H1 (cell line): Measurements from ENCODE around the gene RNF225. TPM values are rescaled to one million over a fixed set of nuclear protein-coding genes. Genes with fewer than 3 reads are reported as not detected.

Experiments used
- CTCF ChIA-PET: fragments of 300-600 bp; sonication (Branson Sonifier 250); formaldehyde crosslinking; loops from one replicate; lab custom pipeline; 2021; ENCODE audit not compliant: partially characterized antibody; lab: Charles Lee
- POLR2A ChIA-PET: fragments of 300-600 bp; sonication (Branson Sonifier 250); formaldehyde crosslinking; loops from one replicate; lab custom pipeline; 2021; ENCODE audit warnings: inconsistent platforms; ENCODE audit not compliant: partially characterized antibody; lab: Charles Lee
- DNase-seq, 2 experiments: peaks; one replicate each; pipeline versions ENCODE4 v3.0.0 to v3.0.0-alpha.2; 2010 to 2022; ENCODE audit warnings: low spot score in 2 of 2, low read depth in 1 of 2, mixed read lengths in 1 of 2
- FAIRE-seq: peaks from 2 replicates; lab custom pipeline; 2011; peaks lifted over from hg19 to GRCh38; lab: Jason Lieb, UNC
- H2AFZ ChIP-seq: 2 replicates; pipeline ENCODE4 v1.8.1; 2012; ENCODE audit warnings: low read length, inconsistent platforms
- H2AK5ac ChIP-seq: 2 replicates; pipeline ENCODE4 v1.6.1; 2013; ENCODE audit warnings: low read depth, low read length
- H2BK120ac ChIP-seq: replicated peaks from 2 replicates; pipeline ENCODE3; 2013; ENCODE audit warnings: low read depth, low read length, inconsistent platforms
- H2BK12ac ChIP-seq: 2 replicates; pipeline ENCODE4 v1.6.1; 2013; ENCODE audit warnings: low read depth, low read length
- H2BK15ac ChIP-seq: 2 replicates; pipeline ENCODE4 v1.6.1; 2013; ENCODE audit warnings: low read length
- H2BK20ac ChIP-seq: 2 replicates; pipeline ENCODE4 v1.6.1; 2013; ENCODE audit warnings: low read length
- H2BK5ac ChIP-seq: 2 replicates; pipeline ENCODE4 v1.6.1; 2013; ENCODE audit warnings: low read depth, low read length
- H3K14ac ChIP-seq: 2 replicates; pipeline ENCODE4 v1.6.1; 2013; ENCODE audit warnings: inconsistent platforms; ENCODE audit not compliant: insufficient read length
- H3K18ac ChIP-seq: 2 replicates; pipeline ENCODE4 v1.6.1; 2013; ENCODE audit warnings: low read length; ENCODE audit errors: extremely low read depth
- H3K23ac ChIP-seq: 2 replicates; pipeline ENCODE4 v1.6.1; 2013; ENCODE audit warnings: inconsistent platforms; ENCODE audit not compliant: insufficient read length
- H3K23me2 ChIP-seq: 2 replicates; pipeline ENCODE4 v1.6.1; 2013; ENCODE audit warnings: low read depth, low read length
- H3K27ac ChIP-seq: 2 replicates; pipeline ENCODE4 v1.6.1; 2011; ENCODE audit warnings: low read depth, low read length, inconsistent platforms
- H3K27me3 ChIP-seq, 4 experiments: replicated peaks in 1 of 4; 1 replicate in 1 of 4; 2 replicates in 3 of 4; pipeline versions ENCODE4 v1.6.1 to v1.8.1; 2011 to 2013; ENCODE audit warnings: low read length in 3 of 4, mild to moderate bottlenecking in 3 of 4, inconsistent platforms in 2 of 4, mixed read lengths in 2 of 4, moderate library complexity in 1 of 4; ENCODE audit not compliant: control insufficient read depth in 3 of 4, insufficient read depth in 3 of 4; ENCODE audit errors: extremely low read depth in 1 of 4
- H3K36me3 ChIP-seq, 4 experiments: 2 replicates each; pipeline versions ENCODE4 v1.6.1 to v1.8.1; 2011 to 2013; ENCODE audit warnings: mild to moderate bottlenecking in 4 of 4, low read length in 3 of 4, moderate library complexity in 2 of 4, control low read depth in 1 of 4, inconsistent platforms in 1 of 4; ENCODE audit not compliant: insufficient read depth in 4 of 4, control insufficient read depth in 2 of 4
- H3K4ac ChIP-seq: replicated peaks from 2 replicates; pipeline ENCODE3; 2013; ENCODE audit warnings: low read length, low read depth, mixed read lengths, inconsistent platforms; ENCODE audit not compliant: insufficient read length
- H3K4me1 ChIP-seq, 4 experiments: replicated peaks in 1 of 4; 1 replicate in 1 of 4; 2 replicates in 3 of 4; pipeline versions ENCODE4 v1.6.1 to v1.8.1; 2011 to 2013; ENCODE audit warnings: low read length in 3 of 4, inconsistent platforms in 2 of 4, mixed read lengths in 1 of 4; ENCODE audit not compliant: insufficient read depth in 4 of 4, control insufficient read depth in 3 of 4
- H3K4me2 ChIP-seq, 2 experiments: 2 replicates each; pipeline versions ENCODE4 v1.6.1 to v1.8.1; 2011 to 2013; ENCODE audit warnings: low read depth in 2 of 2, low read length in 2 of 2, control low read depth in 1 of 2, inconsistent platforms in 1 of 2, mild to moderate bottlenecking in 1 of 2; ENCODE audit not compliant: insufficient read depth in 1 of 2
- H3K4me3 ChIP-seq, 4 experiments: fragments of 200-600, 300-600 bp in 1 of 4; sonication (generic), shearing (Covaris generic), sonication (Bioruptor Twin) in 1 of 4; 2 replicates each; pipeline versions ENCODE4 v1.5.1 to v1.8.1; 2011 to 2016; ENCODE audit warnings: low read length in 4 of 4, low read depth in 3 of 4, control low read depth in 2 of 4, inconsistent platforms in 2 of 4, mild to moderate bottlenecking in 2 of 4, mixed read lengths in 1 of 4, moderate library complexity in 1 of 4; ENCODE audit not compliant: insufficient read depth in 2 of 4; ENCODE audit errors: extremely low read depth in 1 of 4
- H3K56ac ChIP-seq: replicated peaks from 2 replicates; pipeline ENCODE3; 2013; ENCODE audit warnings: low read depth, mild to moderate bottlenecking, mixed read lengths, low read length, inconsistent platforms; ENCODE audit not compliant: insufficient read length
- H3K79me1 ChIP-seq: 2 replicates; pipeline ENCODE4 v1.6.1; 2013; ENCODE audit warnings: low read depth, low read length, control low read depth
- H3K79me2 ChIP-seq, 2 experiments: 2 replicates each; pipeline versions ENCODE4 v1.6.1 to v1.8.1; 2012 to 2013; ENCODE audit warnings: low read length in 2 of 2, mild to moderate bottlenecking in 2 of 2, inconsistent platforms in 1 of 2; ENCODE audit not compliant: insufficient read depth in 2 of 2, control insufficient read depth in 1 of 2
- H3K9ac ChIP-seq, 4 experiments: replicated peaks in 1 of 4; 1 replicate in 1 of 4; 2 replicates in 3 of 4; pipeline versions ENCODE4 v1.6.1 to v1.8.1; 2011 to 2013; ENCODE audit warnings: low read depth in 3 of 4, low read length in 3 of 4, control low read depth in 2 of 4, mild to moderate bottlenecking in 2 of 4, moderate library complexity in 2 of 4, inconsistent platforms in 1 of 4; ENCODE audit errors: extremely low read depth in 1 of 4
- H3K9me3 ChIP-seq, 2 experiments: 2 replicates each; pipeline versions ENCODE4 v1.6.1 to v1.8.1; 2012 to 2013; ENCODE audit warnings: mild to moderate bottlenecking in 2 of 2, moderate library complexity in 2 of 2, control low read depth in 1 of 2, inconsistent platforms in 1 of 2, low read depth in 1 of 2, low read length in 1 of 2, mixed read lengths in 1 of 2; ENCODE audit not compliant: insufficient read depth in 2 of 2
- H4K20me1 ChIP-seq, 2 experiments: replicated peaks in 1 of 2; 2 replicates each; pipeline versions ENCODE3 to v1.8.1; 2011 to 2013; ENCODE audit warnings: inconsistent platforms in 2 of 2, low read length in 2 of 2, mild to moderate bottlenecking in 1 of 2; ENCODE audit not compliant: insufficient read depth in 2 of 2, control insufficient read depth in 1 of 2
- H4K5ac ChIP-seq: 2 replicates; pipeline ENCODE4 v1.6.1; 2013; ENCODE audit warnings: low read length, low read depth, mixed read lengths, inconsistent platforms; ENCODE audit not compliant: insufficient read length
- H4K8ac ChIP-seq: 2 replicates; pipeline ENCODE4 v1.8.0; 2013; ENCODE audit warnings: mild to moderate bottlenecking, moderate library complexity, low read length, inconsistent platforms; ENCODE audit not compliant: insufficient read depth; ENCODE audit errors: extremely low read depth
- H4K91ac ChIP-seq: replicated peaks from 2 replicates; pipeline ENCODE3; 2013; ENCODE audit warnings: low read length, mixed read lengths, inconsistent platforms; ENCODE audit not compliant: insufficient read length
- EGR1 ChIP-seq: IDR thresholded peaks from 2 replicates; pipeline ENCODE4 v1.6.1; 2011; ENCODE audit warnings: low read depth, low read length, borderline replicate concordance
- NANOG ChIP-seq: IDR thresholded peaks from 2 replicates; pipeline ENCODE4 v1.6.1; 2011; ENCODE audit warnings: low read length, low read depth, mild to moderate bottlenecking, inconsistent platforms; ENCODE audit not compliant: insufficient read depth, poor library complexity, severe bottlenecking
- POLR2A ChIP-seq, 2 experiments: IDR thresholded peaks; 1 replicate in 1 of 2; 2 replicates in 1 of 2; pipeline ENCODE4 v1.6.1; 2011; ENCODE audit warnings: low read depth in 2 of 2, low read length in 2 of 2, mild to moderate bottlenecking in 2 of 2; ENCODE audit errors: control extremely low read depth in 1 of 2
- POU5F1 ChIP-seq: IDR thresholded peaks from 2 replicates; pipeline ENCODE4 v1.6.1; 2011; ENCODE audit warnings: low read depth, mild to moderate bottlenecking, low read length, moderate library complexity
- RAD21 ChIP-seq, 2 experiments: IDR thresholded peaks in 1 of 2; conservative IDR thresholded peaks in 1 of 2; 2 replicates each; pipeline ENCODE4 v1.6.1; 2011; ENCODE audit warnings: low read depth in 2 of 2, low read length in 2 of 2, improper control_type of control experiment in 1 of 2, inconsistent platforms in 1 of 2, mild to moderate bottlenecking in 1 of 2, moderate library complexity in 1 of 2
- RFX5 ChIP-seq: IDR thresholded peaks from 2 replicates; pipeline ENCODE4 v1.6.1; 2011; ENCODE audit warnings: low read depth, low read length, improper control_type of control experiment, borderline replicate concordance
- RXRA ChIP-seq: IDR thresholded peaks from 2 replicates; pipeline ENCODE4 v1.6.1; 2011; ENCODE audit warnings: low read depth, mild to moderate bottlenecking, low read length, moderate library complexity; ENCODE audit not compliant: insufficient read depth
- SIN3A ChIP-seq, 2 experiments: IDR thresholded peaks in 1 of 2; conservative IDR thresholded peaks in 1 of 2; 2 replicates each; pipeline ENCODE4 v1.6.1; 2011 to 2012; ENCODE audit warnings: low read length in 2 of 2, improper control_type of control experiment in 1 of 2, low read depth in 1 of 2, mild to moderate bottlenecking in 1 of 2
- SP1 ChIP-seq: IDR thresholded peaks from 2 replicates; pipeline ENCODE4 v1.6.1; 2011; ENCODE audit warnings: low read depth, low read length
- TAF7 ChIP-seq: optimal IDR thresholded peaks from 2 replicates; pipeline ENCODE3; 2011; ENCODE audit warnings: low read depth, mild to moderate bottlenecking, inconsistent platforms, low read length, moderate library complexity, borderline replicate concordance
- polyA plus RNA-seq, 7 experiments: library from polyadenylated mRNA; depleted of rRNA in 3 of 7; stranded (reverse) in 5 of 7; unstranded in 2 of 7; fragments of >200 nt in 5 of 7; fragments of 200-250 nt in 2 of 7; gene quantifications; 1 replicate in 5 of 7; 2 replicates in 1 of 7; 4 replicates in 1 of 7; pipeline versions ENCODE4 v1.2.1 to v1.2.3, GENCODE V29; 2011 to 2013; ENCODE audit warnings: missing spikeins in 2 of 7, mixed read lengths in 2 of 7
- total RNA-seq: library from RNA; stranded (reverse); fragmentation: NEBNext Ultra II Directional; extraction: Animal tissue kit (Norgen Biotek cat#: 25700); gene quantifications from 2 replicates; pipeline ENCODE4 v1.2.1, GENCODE V29; 2021

RNF225 gene
- total and polyA plus RNA-seq, 2 of the 8 experiments (the other 6 are each of a cell fraction or from before 2014, with no cell fraction given) = 0.17 to 1.0 TPM

DNA sequence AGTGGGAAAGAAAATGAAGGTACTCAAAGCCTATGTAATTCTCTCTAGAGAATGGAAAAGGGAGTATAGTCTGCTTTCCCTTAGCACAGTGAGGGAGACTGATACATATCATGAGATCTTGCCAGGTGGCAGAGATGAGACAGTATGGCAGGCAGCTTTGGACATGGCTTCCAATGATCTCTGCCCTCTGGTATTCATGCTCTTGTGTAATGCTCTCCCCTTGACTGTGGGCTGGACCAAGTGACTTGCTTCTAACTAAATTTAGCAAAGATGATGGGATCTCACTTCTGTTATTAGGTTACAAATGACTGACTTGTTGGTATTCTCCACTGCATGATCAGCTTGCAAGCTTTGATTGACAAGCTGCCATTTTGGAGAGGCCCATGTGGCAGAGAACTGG, 34.3 kb downstream of the RNF225 start:
- no peak overlapping the region for H2BK120ac ChIP-seq
- H3K27ac ChIP-seq = no peak overlapping the region
- no peak overlapping the region for H3K4me3 ChIP-seq
- no peaks in the 10 kb centered on the region for H4K20me1 ChIP-seq
- no peak overlapping the region for H3K14ac ChIP-seq
- no peak overlapping the region for H2AK5ac ChIP-seq
- no peak overlapping the region for H3K18ac ChIP-seq
- no peak overlapping the region for H3K9ac ChIP-seq
- H3K36me3 ChIP-seq = peaks cover 6 to 34% (median 21%) of the 10 kb centered on the region in 4 experiments; a peak in 7 of 8 replicates
- H2BK5ac ChIP-seq = no peak overlapping the region
- H3K9me3 ChIP-seq = peaks cover 78 to 88% of the 10 kb centered on the region in 2 experiments
- CTCF ChIA-PET = interaction anchor here (1.0 to 1.4 kb wide), 2 partner anchors 38 to 151 kb away, joined by 3 read pairs; no protein-coding TSS in a partner anchor
- POLR2A ChIA-PET = interaction anchor here (0.8 to 1.7 kb wide), 2 partner anchors 17 to 34 kb away, joined by 3 read pairs; partner anchors contain the start of gene RNF225
- H3K4me1 ChIP-seq = no peaks in the 10 kb centered on the region
- H4K8ac ChIP-seq = no peak overlapping the region
- no peaks in the 10 kb centered on the region for H3K23me2 ChIP-seq
- H3K4me2 ChIP-seq = no peak overlapping the region
- TF ChIP-seq RXRA (no peak), TAF7 (no peak), RFX5 (no peak), SP1 (no peak), EGR1 (no peak), SIN3A (conservative IDR thresholded peaks at IDR 0.05 in 1 of 2, IDR thresholded peaks at IDR 0.05 in 1 of 2; ENCODE audit: low read depth in 1 of 2, low read length in 2 of 2) (no peak), POLR2A (IDR thresholded peaks at IDR 0.05; ENCODE audit: control extremely low read depth in 1 of 2, low read depth in 2 of 2, low read length in 2 of 2) (no peak), POU5F1 (no peak), RAD21 (IDR thresholded peaks at IDR 0.05 in 1 of 2, conservative IDR thresholded peaks at IDR 0.05 in 1 of 2; ENCODE audit: low read depth in 2 of 2, low read length in 2 of 2) (no peak), NANOG (no peak)
- no peak overlapping the region for H4K91ac ChIP-seq
- no peaks in the 10 kb centered on the region; a peak in 1 of 4 replicates for H3K79me2 ChIP-seq
- H3K27me3 ChIP-seq = no peaks in the 10 kb centered on the region
- H2BK15ac ChIP-seq = no peak overlapping the region
- no peak overlapping the region for H2BK12ac ChIP-seq
- FAIRE-seq = no peak
- H3K4ac ChIP-seq = no peak overlapping the region
- no peak overlapping the region for H4K5ac ChIP-seq
- no peak overlapping the region for H3K56ac ChIP-seq
- H3K23ac ChIP-seq = no peak overlapping the region
- H3K79me1 ChIP-seq = no peaks in the 10 kb centered on the region
- no peak for DNase-seq
- no peak overlapping the region for H2BK20ac ChIP-seq
- H2AFZ ChIP-seq = no peak overlapping the region
